ENCODE results near the gene OR6C76.
"Not testable (repeated sequence)": the region's sequence is repeated elsewhere in the genome, so short reads cannot be mapped to it uniquely, and the experiment has no call there.

The OR6C76 gene

DNA sequence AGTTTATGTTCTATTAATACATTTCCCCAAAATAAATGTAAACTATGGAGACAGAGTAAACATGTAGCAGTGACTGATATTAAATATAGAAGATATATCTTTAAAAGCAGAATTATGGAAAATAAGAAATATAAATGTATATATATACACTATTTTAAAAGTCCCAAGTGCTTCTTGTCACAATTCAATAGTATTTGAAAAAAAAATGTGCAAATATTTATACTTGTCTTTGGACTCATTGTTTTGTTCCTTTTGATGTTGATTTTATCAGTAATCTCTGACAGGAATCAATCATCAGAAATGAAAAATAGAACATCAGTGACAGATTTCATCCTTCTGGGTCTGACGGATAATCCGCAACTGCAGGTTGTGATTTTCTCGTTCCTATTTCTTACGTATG lies at the start of gene OR6C76:
TSS of gene OR6C76 (plus strand) at position 301 of the 400 bp plus-strand sequence. CDS start at position 301, 0 bp downstream.
- no peak for DNase-seq (ENCODE audit: low read depth in 2 of 2)

DNA sequence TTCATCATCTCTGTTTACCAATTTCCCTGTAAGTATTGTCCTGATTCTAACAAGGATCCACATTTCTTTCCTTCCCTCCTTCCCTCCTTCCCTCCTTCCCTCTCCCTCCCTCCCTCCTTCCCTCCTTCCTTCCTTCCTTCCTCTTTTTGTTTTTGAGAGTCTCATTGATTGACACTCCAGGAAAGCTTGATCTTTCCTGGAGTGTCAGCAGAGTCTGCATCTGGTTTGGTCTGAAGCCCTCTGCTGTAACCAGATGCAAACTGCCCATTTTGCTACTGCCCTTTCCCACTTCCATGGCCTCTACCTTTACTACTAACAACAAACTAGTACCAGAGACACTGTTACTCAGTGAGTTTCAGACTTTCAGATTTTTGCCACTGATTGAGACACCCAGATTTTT lies 40.2 kb upstream of the OR6C76 start:
- DNase-seq (ENCODE audit: low read depth in 2 of 2): no peak

DNA sequence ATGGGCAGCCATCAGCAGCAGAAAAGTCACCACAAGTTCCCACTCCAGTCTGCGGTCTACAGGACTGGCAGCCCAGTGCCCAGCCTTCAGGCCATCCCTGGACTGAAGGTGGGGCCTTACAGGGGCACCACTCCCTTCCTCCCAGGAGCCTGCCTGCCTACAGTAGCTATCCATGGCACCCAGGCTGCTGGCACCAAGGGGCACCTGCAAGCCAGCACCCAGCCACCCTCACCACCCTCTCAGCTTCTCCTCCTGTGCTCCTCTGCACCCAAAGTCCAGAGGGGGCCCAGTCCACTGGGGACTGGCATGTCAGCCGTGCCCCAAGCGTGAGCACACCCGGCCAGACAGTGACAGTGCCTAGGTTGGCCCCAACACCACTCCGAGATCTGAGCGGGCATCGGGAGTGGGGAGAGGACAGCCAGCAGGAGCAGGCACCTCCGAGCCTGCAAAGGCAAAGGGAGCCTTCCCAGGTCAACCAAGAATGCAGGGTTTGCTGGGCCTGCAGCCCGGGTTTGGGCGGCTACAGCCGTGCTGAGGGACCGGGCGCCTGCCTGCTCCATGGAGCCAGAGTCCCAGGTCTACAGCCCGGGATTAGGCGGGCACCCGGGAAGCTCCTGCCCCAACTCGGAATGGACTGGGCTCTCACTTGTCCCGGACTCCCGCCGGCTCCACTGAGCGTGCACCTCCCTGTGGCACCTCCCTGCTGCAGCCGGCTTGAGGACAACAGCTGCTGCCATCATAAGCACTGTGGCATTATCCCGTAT lies 33.8 kb upstream of the OR6C76 start:
- DNase-seq (ENCODE audit: low read depth in 2 of 2): no peak

DNA sequence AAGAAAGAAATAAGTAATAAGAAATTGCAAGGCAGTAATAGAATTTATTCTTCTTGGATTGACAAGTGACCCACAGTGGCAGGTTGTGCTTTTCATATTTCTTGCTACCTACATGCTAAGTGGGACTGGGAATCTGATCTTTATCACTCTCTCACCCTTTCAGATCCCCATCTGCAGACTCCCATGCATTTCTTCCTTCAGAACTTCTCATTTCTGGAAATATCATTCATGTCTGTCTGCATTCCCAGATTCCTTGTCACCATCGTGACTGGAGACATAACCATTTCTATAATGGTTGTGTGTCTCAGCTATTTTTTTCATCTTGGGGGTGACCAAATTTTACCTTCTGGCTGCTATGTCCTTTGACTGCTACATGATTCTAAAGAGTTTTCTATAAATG lies 29.7 kb upstream of the OR6C76 start:
- no peak for DNase-seq (ENCODE audit: low read depth in 2 of 2)

DNA sequence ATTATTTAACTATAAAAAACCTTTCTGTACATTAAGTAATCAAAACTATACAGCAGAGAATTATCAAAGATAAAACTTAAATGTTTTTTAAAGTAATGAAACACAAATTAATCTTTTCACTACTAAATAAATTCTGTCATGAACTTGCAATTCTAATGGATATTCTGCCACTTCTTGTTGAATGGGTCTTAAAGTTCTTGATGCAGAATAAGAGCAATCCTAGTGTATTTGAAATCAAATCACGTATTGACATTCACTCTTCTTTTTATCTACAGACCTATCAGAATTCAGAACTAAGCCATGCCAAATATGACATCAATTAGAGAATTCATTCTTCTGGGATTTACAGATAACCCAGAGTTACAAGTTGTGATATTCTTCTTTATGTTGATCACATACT lies 25.8 kb upstream of the OR6C76 start, which contains the start of gene OR6C65:
TSS of gene OR6C65 (plus strand) at position 301 of the 400 bp plus-strand sequence. CDS start at position 301, 0 bp downstream.
- DNase-seq (ENCODE audit: low read depth in 2 of 2): no peak

DNA sequence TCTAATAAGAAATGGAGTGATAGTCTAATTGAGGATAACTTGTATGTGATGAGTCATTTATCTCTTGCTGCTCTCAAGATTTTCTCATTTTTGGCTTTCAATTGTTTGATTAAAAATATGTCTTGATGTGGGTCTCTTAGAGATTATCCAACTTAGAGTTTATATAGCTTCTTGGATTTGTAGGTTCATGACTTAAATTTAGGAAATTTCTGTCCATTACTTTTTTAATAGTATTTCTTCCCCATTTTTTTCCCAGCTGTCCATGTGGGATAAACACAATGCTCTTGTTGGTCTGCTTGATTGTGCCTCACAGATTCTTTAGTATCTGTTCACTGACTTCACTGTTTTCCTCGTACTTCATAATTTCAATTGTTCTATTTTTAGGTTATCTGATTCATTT lies 18.2 kb upstream of the OR6C76 start:
- DNase-seq (ENCODE audit: low read depth in 2 of 2): no peak

DNA sequence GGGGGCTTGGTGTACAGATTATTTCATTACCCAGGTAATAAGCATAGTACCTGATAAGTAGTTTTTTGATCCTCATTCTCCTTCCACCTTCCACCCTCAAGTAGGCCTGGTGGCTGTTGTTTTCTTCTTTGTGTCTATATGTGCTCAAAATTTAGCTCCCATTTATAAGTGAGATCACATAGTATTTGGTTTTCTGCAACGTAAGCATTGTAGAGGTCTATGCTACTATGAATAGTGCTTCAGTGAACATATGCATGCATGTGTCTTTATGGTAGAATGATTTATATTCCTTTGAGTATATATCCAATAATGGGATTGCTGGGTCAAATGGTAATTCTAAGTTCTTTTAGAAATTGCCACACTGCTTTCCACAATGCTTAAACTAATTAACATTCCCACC lies 16.9 kb upstream of the OR6C76 start:
- DNase-seq (ENCODE audit: low read depth in 2 of 2): not testable (repeated sequence)

DNA sequence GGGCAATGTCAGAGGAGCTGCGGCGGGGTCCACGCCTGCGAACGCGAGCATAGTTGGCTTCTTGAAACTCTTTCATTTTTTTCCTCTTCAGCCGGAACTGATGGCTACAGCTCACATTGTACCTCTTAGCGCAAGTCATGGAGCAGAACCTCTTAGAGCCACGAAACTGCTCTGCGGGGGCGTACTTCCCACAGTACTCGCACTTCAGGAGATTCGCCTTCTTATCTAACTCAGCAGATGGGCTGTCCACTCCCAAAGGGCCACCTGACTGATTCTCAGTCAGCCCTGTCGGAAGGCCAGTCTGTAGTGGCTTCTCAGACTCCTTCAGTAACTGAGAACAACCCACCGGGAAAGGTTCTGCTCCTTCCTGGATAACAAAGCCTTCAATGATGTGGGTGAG lies 13.9 kb upstream of the OR6C76 start:
- DNase-seq (ENCODE audit: low read depth in 2 of 2): not testable (repeated sequence)

DNA sequence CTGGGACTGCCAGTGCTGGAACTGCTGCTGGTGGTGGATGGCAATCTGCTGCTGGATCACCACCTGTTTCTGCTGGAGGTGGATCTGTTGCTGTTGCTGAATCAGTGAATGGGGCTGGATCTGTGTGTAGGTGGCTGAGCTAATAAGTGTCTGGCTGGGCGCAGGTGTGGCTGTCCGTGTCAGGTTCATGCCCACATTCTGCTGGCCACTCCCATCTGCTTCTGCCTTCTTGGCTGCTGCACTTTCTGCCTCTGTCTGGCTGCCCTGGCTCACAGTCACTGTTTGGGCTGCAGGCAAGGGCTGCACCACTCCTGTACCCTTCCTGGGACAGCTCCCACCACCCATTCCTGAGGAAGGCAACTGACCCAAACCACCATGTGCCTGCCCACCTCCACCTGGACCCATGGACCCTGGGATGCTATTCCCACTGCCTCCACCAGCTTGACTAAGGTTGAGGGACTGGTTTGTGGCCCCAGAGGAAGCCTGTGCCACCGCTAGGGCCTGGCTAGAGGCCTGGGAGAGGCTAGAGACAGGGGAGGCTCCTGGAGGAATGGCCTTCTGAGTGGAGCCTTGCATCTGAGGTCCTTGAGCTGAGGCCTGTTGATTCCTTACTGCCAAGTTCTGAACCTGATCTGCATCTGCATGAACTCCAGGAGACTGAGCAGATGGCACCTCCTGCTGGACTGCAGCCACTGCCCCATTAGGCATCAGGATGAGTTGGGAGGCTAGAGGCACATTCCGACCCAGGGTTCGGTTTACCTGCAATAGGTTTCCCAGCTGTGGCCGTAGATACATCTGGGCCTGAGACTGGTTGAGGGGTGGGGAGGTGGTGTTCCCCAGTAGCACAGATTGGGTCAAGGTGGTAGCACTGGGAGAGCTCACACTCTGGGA lies 12.3 kb upstream of the OR6C76 start:
- not testable (repeated sequence) for DNase-seq (ENCODE audit: low read depth in 2 of 2)

DNA sequence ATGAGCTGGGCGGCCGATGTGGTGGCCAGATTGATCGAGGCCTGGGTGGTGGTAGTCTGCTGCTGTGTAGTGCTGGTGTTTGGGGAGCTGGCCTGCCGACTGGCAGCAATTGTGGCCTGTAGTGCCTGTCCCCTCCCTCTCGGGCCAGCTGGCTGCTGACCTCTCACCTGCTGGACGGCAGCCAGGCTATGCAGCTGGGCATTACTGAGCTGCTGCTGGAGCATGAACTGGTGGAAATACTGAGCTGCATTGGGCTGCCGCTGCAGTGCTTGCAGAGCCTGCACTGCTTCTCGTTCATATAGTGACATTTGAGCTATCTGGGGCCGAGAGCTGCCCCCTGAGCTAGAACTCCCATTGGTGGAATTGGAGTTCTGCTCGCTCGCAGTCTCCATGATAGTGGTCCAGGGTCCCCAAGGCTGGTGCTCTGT lies 11.6 kb upstream of the OR6C76 start:
- not testable (repeated sequence) for DNase-seq (ENCODE audit: low read depth in 2 of 2)

DNA sequence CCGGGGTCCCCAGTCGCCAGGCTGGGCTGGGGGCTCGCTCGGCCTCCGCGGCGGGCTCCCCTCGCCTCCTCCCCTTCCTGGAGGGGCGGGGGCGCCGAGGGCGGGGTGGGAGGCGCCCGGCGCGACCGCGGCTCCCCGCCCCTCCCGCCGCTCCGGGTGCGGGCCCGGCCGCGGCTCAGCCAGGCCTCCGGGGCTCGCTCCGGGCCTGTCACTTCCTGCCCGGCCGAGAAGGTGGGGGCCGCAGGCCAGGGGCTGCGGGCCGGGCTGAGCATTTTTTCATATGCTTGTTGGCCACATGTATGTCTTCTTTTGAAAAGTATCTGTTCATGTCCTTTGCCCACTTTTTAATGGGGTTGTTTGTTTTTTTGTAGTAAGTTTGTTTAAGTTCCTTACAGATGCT lies 11.2 kb upstream of the OR6C76 start:
- DNase-seq (ENCODE audit: low read depth in 2 of 2): not testable (repeated sequence)

DNA sequence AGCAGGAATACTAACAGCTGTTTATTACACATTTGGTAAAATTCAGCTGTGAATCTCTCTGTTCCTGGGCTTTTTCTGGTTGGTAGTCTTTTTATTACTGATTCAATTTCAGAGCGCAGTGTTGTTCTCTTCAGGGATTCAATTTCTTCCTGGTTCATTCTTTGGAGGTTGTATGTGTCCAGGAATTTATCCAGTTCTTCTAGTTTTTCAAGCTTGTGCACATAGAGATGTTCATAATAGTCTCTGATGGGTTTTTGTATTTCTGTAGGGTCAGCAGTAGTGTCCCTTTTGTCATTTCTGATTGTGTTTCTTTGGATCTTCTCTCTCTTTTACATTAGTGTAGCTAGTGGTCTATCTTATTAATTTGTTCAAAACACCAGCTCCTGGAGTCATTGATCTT lies 9.1 kb upstream of the OR6C76 start:
- DNase-seq (ENCODE audit: low read depth in 2 of 2): no peak

DNA sequence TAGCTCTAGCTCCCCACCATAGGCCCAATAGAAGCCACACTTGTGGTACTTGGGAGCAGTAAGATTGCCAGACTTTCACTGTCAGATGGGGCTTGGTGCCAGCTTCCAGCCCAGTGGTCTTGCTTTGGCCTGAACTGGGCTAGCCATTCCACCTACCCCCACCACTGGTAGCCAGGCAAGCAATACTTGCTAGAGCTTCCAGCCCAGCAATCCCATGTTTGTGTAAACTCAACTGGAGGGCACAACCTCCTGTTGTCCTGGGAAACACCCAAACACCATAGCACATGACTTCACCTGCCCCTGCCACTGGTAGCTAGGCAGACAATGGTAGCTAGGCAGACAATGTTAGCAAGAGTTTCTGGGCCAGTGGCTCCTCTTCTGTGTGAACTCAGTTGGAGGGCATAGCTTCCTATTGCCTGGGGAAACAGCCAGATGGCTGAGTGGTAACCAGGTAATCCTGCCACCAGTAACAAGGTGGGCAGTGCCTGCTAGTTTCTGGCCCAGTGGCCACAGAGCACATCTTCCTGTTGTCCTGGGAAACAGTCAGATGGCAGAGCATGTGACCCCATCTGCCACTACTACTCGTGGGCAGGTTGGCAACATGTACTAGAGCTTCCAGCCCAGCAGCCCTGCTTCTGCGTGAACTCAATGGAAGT lies 5.6 kb upstream of the OR6C76 start:
- no peak for DNase-seq (ENCODE audit: low read depth in 2 of 2)

DNA sequence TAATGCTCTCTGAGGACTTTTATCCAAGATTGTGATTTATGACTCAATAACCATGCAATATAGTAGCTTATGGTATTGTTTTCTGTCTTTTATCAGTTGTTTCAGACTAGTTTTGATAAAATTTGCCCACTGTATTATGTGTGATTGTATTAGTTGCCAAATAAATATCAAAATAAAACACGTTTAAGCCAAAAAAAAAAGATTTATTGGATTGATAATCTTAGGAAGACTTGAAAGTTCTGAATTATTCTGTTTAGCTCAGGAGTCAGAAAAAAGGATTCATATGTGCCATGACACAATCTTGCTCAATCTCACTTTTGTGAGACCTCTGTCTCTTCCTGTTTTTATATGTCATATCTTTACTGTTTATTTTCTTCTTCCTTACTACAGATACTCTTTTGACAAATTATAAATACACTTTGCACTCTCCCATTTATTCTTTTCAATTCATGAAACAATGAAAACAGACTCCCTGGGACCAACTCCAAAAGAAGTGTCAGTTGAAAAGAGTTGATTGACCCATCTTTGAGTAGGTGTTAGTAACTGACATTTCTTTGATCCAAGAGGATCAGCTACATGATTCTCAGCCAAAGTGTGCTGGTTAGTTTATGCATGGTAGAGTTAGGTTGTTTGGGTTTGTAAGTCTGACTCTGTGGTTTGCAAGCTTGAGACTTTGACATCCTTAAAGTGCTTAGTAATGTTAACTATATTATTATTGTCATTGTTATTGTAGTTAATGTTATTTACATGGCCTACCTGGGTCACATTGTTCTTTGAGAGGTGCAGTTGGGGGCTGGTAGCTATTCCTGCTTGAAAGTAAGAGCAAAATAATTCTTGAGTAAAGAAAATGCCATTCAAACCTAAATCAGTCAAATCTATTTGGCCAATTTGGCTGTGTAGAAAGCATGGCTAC lies 2.5 kb downstream of the OR6C76 start:
- DNase-seq (ENCODE audit: low read depth in 2 of 2): no peak

DNA sequence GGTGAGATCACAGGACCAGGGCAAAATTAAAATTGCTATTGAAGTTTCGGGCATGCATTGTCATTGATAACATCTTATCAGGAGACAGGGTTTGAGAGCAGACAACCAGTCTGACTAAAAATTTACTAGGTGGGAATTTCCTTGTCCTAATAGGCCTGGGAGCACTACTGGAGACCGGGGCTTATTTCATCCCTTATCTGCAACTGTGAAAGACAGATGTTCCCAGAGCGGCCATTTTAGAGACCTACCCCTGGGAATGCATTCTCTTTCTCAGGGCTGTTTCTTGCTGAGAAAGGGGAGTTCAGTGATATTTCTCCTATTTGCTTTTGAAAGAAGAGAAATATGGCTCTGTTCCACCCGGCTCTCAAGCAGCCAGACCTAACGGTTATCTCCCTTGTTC lies 15.2 kb downstream of the OR6C76 start:
- DNase-seq (ENCODE audit: low read depth in 2 of 2): not testable (repeated sequence)

DNA sequence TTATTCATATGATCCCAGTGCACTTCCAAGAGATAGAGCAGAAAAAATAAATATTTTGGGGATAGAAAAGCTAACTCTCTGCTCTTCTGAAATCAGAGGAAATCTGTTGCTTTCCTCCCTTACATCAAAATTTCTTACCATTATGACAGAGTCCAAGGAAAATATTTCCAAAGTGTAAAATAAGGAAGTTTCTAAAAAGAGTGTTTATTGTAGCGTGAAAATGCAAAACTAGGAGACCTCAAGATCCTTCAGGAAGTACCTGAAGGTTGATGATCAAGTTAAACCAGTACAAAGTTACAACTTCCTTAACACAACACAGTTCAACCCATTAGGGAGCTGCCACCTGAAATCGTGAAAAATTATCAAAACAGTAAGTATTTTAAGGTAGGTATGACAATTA lies 17.7 kb downstream of the OR6C76 start, which contains the start of gene OR6C2:
TSS of gene OR6C2 (plus strand) at position 301 of the 400 bp plus-strand sequence. CDS start 8,138 bp downstream, outside the sequence.
- no peak for DNase-seq (ENCODE audit: low read depth in 2 of 2)

DNA sequence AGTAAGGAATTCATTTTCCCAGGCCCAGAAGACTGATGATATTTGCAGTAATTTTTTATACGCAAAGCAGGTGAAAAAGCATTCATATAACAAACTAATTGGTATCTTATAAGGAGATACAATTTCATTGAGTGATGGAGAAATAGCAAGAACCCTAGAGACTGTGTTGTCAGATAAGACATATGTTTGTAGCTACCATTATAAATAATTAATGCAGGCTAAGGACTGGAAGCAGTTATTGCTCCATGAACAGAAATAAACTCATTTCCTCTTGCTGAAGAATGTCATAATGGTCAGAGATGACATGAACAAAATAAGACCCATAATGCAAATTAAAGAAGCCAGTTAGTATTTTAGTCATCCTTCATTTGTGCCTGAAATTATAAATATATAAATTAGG lies 19.3 kb downstream of the OR6C76 start:
- no peak for DNase-seq (ENCODE audit: low read depth in 2 of 2)

DNA sequence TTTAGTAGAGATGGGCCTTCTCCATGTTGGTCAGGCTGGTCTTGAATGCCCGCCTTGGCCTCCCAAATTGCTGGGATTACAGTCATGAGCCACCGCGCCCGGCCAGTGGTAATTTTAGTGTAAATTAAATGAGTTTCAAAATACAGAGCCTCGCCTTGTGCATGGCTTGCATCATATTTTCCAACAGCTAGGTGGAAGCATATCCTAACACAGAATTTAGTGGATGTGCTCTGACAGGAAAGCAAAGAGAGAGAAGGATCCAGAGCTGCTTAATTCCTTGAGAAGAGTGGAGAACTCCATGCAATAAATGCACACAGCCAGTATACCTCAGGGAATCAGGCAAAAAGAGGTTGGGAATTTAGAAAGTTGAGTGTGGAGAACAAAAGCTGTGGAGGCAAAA lies 20.3 kb downstream of the OR6C76 start:
- DNase-seq (ENCODE audit: low read depth in 2 of 2): no peak

DNA sequence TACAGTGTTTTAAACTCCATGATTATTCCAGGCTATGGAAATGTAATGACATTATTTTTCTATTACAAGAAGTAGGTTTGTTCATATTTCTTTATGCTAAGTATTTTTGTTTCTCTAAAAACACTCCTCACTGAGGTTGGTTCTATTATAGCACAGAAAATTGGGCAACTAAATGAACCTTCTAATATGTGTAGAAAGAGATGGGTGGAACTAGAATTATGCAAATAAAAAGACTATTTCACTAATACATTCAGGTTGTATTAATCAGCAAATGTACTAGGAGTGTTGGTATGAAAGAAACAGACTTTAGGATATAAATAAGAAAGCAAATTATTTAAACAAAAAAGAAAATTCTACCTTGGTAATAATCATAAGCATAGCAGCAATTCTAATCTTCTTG lies 22.8 kb downstream of the OR6C76 start:
- no peak for DNase-seq (ENCODE audit: low read depth in 2 of 2)

DNA sequence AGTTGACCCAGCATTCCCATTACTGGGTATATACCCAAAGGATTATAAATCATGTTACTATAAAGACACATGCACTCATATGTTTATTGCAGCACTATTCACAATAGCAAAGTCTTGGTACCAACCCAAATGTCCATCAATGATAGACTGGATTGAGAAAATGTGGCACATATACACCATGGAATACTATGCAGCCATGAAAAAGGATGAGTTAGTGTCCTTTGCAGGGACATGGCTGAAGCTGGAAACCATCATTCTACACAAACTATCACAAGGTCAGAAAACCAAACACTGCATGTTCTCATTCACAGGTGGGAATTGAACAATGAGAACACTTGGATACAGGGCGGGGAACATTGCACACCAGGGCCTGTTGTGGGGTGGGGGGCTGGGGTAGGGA lies 38.9 kb downstream of the OR6C76 start:
- DNase-seq (ENCODE audit: low read depth in 2 of 2): not testable (repeated sequence)

DNA sequence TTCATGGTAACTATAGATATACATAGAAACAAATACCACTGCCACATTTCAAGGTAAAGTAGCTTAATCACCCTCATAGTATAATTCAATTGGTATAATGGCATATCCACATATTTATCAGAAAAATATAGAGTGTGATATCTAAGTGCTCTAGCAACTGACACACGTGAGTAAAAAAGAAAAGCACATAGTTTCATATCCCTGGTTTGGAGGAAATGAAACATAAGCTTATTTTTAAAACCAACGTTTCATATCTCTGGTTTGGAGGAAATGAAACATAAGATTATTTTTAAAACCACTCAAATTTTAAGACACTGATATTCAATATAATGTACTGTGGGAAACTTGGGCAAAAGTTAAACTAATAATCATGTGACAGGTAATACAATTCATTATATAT lies 41.8 kb downstream of the OR6C76 start:
- no peak for DNase-seq (ENCODE audit: low read depth in 2 of 2)
